Heart left ventricle (tissue), 16 donors: ENCODE results near the gene NENF. TPM values are rescaled to one million over a fixed set of nuclear protein-coding genes. Genes with fewer than 3 reads are reported as not detected.

Experiments
- ATAC-seq, 4 donors: fragments of 200-7000 bp; cut with Tn5 transposase; one replicate each; pipeline ENCODE4 v1.9.1; 2020 to 2022; ENCODE audit warnings: moderate library complexity in 4 of 4, mild to moderate bottlenecking in 3 of 4, moderate number of reproducible peaks in 1 of 4
- DNase-seq, 5 donors: peaks; one replicate each; pipeline ENCODE4 v3.0.0-alpha.2; 2020
- H3K27ac ChIP-seq, 12 donors: fragments of 200-600 bp; sonication (generic) in 4 of 12; one replicate each; pipeline versions ENCODE4 v1.5.0 to v1.8.0; 2016 to 2022; ENCODE audit warnings: mild to moderate bottlenecking in 2 of 12
- H3K27me3 ChIP-seq, 9 donors: fragments of 200-600 bp; sonication (generic) in 2 of 9; one replicate each; pipeline versions ENCODE4 v1.5.1 to v1.8.0; 2016 to 2022; ENCODE audit warnings: mild to moderate bottlenecking in 3 of 9
- H3K36me3 ChIP-seq, 9 donors: fragments of 200-600 bp; sonication (generic) in 2 of 9; one replicate each; pipeline versions ENCODE4 v1.5.0 to v1.8.0; 2018 to 2022; ENCODE audit warnings: mild to moderate bottlenecking in 2 of 9
- H3K4me1 ChIP-seq, 12 donors: fragments of 200-600 bp; sonication (generic) in 4 of 12; one replicate each; pipeline versions ENCODE4 v1.5.0 to v1.8.0; 2016 to 2022; ENCODE audit warnings: mild to moderate bottlenecking in 3 of 12
- H3K4me3 ChIP-seq, 12 donors: fragments of 200-600 bp; sonication (generic) in 4 of 12; one replicate each; pipeline versions ENCODE4 v1.5.0 to v1.8.0; 2017 to 2022; ENCODE audit warnings: mild to moderate bottlenecking in 9 of 12, moderate library complexity in 4 of 12
- H3K9me3 ChIP-seq, 12 donors: fragments of 200-600 bp; sonication (generic) in 4 of 12; one replicate each; pipeline versions ENCODE4 v1.5.0 to v1.8.0; 2016 to 2022; ENCODE audit warnings: mild to moderate bottlenecking in 1 of 12
- POLR2A ChIP-seq, 2 donors: fragments of 450-650 bp; IDR thresholded peaks; one replicate each; pipeline ENCODE4 v1.6.1; 2017; ENCODE audit warnings: antibody characterized with exemption in 2 of 2, mild to moderate bottlenecking in 2 of 2, moderate library complexity in 2 of 2
- WGBS, 4 donors: extraction: QIAGEN DNeasy Blood & Tissue Kit in 2 of 4; methylation state at CpG; one replicate each; pipeline versions ENCODE4 v1.1.5 to v1.1.7; 2013 to 2018; 5-methylcytosine and 5-hydroxymethylcytosine counted together
- intact Hi-C, 10 donors: fragments of 100-400 bp; cut with DNase I; formaldehyde crosslinking; loops; one replicate each; pipeline versions ENCODE4 v1.11.1 to v1.14.2; 2022
- polyA plus RNA-seq, 2 donors: library from polyadenylated mRNA; stranded (reverse); fragments of 200-250 nt; gene quantifications; one replicate each; pipeline ENCODE4 v1.2.3, GENCODE V29; 2013
- total RNA-seq, 9 donors: library from RNA; depleted of rRNA in 2 of 9; stranded (reverse); fragments of >200 nt in 2 of 9; fragmentation: NEBNext Ultra II Directional in 3 of 9; extraction: Animal tissue kit (Norgen Biotek cat#: 25700) in 3 of 9; gene quantifications; one replicate each; pipeline versions ENCODE4 v1.1.0 to v1.2.4, GENCODE V29; 2016 to 2023
- TF ChIP-seq, protein P1 (sequence below), 12 donors: fragments of 200-600 bp; sonication (generic) in 4 of 12; IDR thresholded peaks; one replicate each; pipeline versions ENCODE4 v1.5.0 to v1.8.0; 2018 to 2022; ENCODE audit warnings: antibody characterized with exemption in 12 of 12, mild to moderate bottlenecking in 5 of 12
- donor health status: ischemic (EF 13 %, LVEDD 7.1; RV severe dilation, severe dysfunction).
- donor health status: healthy with polysubstance abuse.
- donor health status: DM: no; HTN: yes; CAD: no.
- donor health status: DM: no; HTN: no; CAD: no.
- donor health status: ischemic (EF 25% LVEDD 6.9; RV normal size, moderate dysfunction).
- donor health status: ischemic (EF 25% LVEDD 5.7; RV mildly dilated, moderate dysfunction).
- donor health status: healthy.
- donor health status: DM: yes; HTN: yes; CAD: no.
- donor health status: ischemic (EF 35%, LVEDD 5.7; RV mildly dilated, moderate dysfunction).
- donor health status: nonischemic (EF 11% LVEDD 7.7; RV severe dilation, severe dysfunction).
- donor health status: DM: yes; HTN: yes; CAD: no.
- donor health status: PGD.
- donor health status: ischemic (EF 29% LVEDD 5.4; RV normal size, mild dysfunction).
- donor health status: nonischemic (EF 23%, LVEDD 6.1; RV moderate dilation, normal function).

The NENF gene
- total and polyA plus RNA-seq, 11 donors, result 69.8 to 174 (median 105) TPM

DNA sequence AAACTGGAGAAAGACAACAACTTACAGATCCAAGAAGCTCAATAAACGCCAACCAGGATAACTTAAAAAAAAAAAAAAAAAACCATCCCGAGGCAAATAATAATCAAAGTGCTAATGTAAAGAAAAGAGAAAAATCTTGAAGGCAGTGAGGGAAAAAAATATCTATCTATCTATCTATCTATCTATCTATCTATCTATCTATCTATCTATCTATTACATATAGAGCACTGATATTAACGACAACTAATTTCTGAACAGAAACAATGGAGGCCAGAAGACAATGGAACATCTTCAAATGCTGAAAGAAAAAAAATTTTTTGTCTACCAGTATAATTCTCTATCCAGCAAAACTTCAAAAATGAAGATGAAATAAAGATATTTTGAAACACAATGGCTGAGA, 36.1 kb upstream of the NENF start:
- no peak for ATAC-seq
- H3K9me3 ChIP-seq, result peaks cover 0 to 26% (median 9%) of the 10 kb centered on the region in 12 donors
- WGBS, 4 donors, result 94 to 100% (median 98%) methylated on average over 3 of the region's 3 CpGs
- peaks cover 0 to 6% (median 0%) of the 10 kb centered on the region in 9 donors for H3K36me3 ChIP-seq
- no peak for DNase-seq
- no peak overlapping the region for H3K27ac ChIP-seq
- H3K27me3 ChIP-seq, result no peaks in the 10 kb centered on the region
- H3K4me1 ChIP-seq, result peaks cover 0 to 8% (median 0%) of the 10 kb centered on the region in 12 donors
- no peak overlapping the region for H3K4me3 ChIP-seq
- intact Hi-C loops, result no loop called here
- no peak for TF ChIP-seq POLR2A (IDR thresholded peaks at IDR 0.05)
- TF ChIP-seq, protein P1, sequence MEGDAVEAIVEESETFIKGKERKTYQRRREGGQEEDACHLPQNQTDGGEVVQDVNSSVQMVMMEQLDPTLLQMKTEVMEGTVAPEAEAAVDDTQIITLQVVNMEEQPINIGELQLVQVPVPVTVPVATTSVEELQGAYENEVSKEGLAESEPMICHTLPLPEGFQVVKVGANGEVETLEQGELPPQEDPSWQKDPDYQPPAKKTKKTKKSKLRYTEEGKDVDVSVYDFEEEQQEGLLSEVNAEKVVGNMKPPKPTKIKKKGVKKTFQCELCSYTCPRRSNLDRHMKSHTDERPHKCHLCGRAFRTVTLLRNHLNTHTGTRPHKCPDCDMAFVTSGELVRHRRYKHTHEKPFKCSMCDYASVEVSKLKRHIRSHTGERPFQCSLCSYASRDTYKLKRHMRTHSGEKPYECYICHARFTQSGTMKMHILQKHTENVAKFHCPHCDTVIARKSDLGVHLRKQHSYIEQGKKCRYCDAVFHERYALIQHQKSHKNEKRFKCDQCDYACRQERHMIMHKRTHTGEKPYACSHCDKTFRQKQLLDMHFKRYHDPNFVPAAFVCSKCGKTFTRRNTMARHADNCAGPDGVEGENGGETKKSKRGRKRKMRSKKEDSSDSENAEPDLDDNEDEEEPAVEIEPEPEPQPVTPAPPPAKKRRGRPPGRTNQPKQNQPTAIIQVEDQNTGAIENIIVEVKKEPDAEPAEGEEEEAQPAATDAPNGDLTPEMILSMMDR (IDR thresholded peaks at IDR 0.05), result no peak

DNA sequence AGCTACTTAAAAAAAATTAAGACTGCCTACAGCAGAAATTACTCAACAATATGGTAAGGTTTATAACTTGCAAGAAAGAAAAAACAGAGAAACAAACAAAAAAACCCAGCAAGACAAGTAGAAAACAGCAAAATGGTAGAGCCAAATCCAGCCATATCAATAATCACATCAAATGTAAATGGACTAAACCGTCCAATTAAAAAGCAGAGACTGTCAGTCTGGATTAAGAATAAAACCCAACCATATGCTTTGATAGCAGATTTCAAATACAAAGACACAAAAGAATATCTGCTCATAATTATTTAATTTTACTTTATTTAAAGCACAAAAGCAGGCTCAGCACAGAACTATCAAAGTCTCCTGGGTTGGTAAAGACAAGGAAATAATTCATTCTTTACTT, 35.5 kb upstream of the NENF start:
- ATAC-seq (no peak), DNase-seq (no peak)
- intact Hi-C loops, result no loop called here
- no peaks in the 10 kb centered on the region for H3K27me3 ChIP-seq
- H3K36me3 ChIP-seq, result peaks cover 0 to 6% (median 0%) of the 10 kb centered on the region in 9 donors
- peaks cover 0 to 26% (median 9%) of the 10 kb centered on the region in 12 donors for H3K9me3 ChIP-seq
- H3K4me1 ChIP-seq, result peaks cover 0 to 14% (median 0%) of the 10 kb centered on the region in 12 donors
- 93 to 99% (median 95%) methylated on average over 1 of the region's 1 CpG for WGBS, 4 donors
- H3K27ac ChIP-seq, result no peak overlapping the region
- H3K4me3 ChIP-seq, result no peak overlapping the region
- TF ChIP-seq POLR2A (IDR thresholded peaks at IDR 0.05), result no peak
- TF ChIP-seq, protein P1 (IDR thresholded peaks at IDR 0.05), result no peak

DNA sequence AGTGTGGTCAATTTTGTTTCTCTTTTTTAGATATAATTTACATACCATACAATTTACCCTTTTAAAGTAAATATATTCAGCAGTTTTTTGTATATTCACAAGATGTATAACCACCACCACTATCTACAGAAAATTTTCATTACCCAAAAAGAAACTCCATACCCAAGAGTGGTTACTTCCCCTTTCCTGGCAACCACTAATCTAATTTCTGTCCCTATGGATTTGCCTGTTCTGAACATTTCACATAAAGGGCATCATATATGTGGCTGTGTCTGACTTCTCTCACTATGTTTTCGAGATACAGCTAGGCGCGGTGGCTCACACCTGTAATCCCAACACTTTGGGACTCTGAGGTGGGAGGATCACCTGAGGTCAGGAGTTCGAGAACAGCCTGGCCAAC, 31.7 kb upstream of the NENF start:
- Histone ChIP-seq H3K27me3 (no peaks in the 10 kb centered on the region), H3K27ac (no peak overlapping the region), H3K4me1 (peaks cover 0 to 21% (median 0%) of the 10 kb centered on the region in 12 donors), H3K36me3 (peaks cover 0 to 19% (median 0%) of the 10 kb centered on the region in 9 donors), H3K9me3 (peaks cover 0 to 19% (median 9%) of the 10 kb centered on the region in 12 donors), H3K4me3 (no peak overlapping the region)
- ATAC-seq (no peak), DNase-seq (no peak)
- WGBS, 4 donors, result 95 to 99% (median 97%) methylated on average over 4 of the region's 4 CpGs
- intact Hi-C loops, result no loop called here
- TF ChIP-seq POLR2A (IDR thresholded peaks at IDR 0.05), result no peak
- TF ChIP-seq, protein P1 (IDR thresholded peaks at IDR 0.05), result no peak

DNA sequence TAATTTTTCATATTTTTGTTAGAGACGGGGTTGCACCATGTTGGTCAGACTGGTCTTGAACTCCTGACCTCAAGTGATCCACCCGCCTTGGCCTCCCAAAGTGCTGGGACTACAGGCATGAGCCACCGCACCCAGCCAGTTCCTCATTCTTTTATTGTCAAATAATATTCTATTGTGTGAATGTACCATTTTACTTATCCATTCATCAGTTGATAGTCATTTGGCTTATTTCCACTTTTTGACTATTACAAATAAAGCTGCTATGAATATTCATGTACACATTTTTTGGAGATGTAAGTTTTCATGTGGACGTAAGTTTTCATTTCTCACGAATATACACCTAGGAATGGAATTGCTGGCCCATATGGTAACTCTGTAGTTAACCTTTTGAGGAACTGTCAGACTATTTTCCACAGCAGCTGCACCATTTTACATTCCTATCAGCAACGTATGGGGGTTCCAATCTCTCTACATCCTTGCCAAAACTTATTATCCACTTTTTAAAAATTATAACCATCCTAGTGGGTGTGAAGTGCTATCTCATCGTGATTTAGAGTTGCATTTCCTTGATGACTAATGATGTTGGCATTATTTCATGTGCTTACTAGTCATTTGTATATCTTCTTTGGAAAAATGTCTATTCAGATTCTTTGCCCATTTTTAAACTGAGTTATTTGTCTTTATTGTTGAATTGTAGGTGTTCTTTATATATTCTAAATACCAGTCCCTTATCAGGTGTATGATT, 30.7 kb upstream of the NENF start:
- peaks cover 0 to 9% (median 2%) of the 10 kb centered on the region in 12 donors for H3K9me3 ChIP-seq
- intact Hi-C loops, result no loop called here
- ATAC-seq (no peak), DNase-seq (no peak)
- H3K36me3 ChIP-seq, result peaks cover 0 to 29% (median 2%) of the 10 kb centered on the region in 9 donors
- TF ChIP-seq POLR2A (IDR thresholded peaks at IDR 0.05), result no peak
- TF ChIP-seq, protein P1 (IDR thresholded peaks at IDR 0.05), result no peak
- H3K4me1 ChIP-seq, result peaks cover 0 to 21% (median 0%) of the 10 kb centered on the region in 12 donors
- 80 to 86% (median 83%) methylated on average over 7 of the region's 7 CpGs for WGBS, 4 donors
- no peak overlapping the region for H3K27ac ChIP-seq
- H3K4me3 ChIP-seq, result no peak overlapping the region
- H3K27me3 ChIP-seq, result no peaks in the 10 kb centered on the region
